ENCODE results near the gene ISY1. TPM values are rescaled to one million over a fixed set of nuclear protein-coding genes. Genes with fewer than 3 reads are reported as not detected.
A peak's percentile ranks its signal among the peaks of the same experiment; 100 is the strongest.
"Not testable (repeated sequence)": the region's sequence is repeated elsewhere in the genome, so short reads cannot be mapped to it uniquely, and the experiment has no call there.

Gene ISY1
- total RNA-seq, 1 donor from 2014 or later, result 34.4 TPM

GRCh38 chr3:129166579-129167332 lies 5.9 kb upstream of the ISY1 start:
- no peak for DNase-seq (ENCODE audit: low spot score)

- not testable (repeated sequence) for DNase-seq (ENCODE audit: low spot score)
Measured at GRCh38 chr3:129165594-129165993, 4.7 kb upstream of the ISY1 start.

DNA sequence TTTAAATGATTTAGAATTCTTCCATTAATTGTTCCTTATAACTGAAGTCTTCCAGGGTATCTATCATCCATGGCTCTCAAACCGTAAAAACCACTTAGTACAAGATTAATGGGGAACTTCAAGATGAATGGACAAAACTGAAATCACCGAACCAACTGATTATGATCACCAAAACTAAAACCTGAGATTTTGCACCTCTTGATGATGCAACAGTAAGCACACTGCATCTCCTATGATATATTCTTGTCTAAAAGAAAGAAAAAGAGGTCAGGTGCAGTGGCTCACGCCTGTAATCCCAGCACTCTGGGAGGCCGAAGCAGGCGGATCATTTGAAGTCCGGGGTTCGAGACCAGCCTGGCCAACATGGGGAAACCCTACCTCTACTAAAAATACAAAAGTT lies 3.6 kb upstream of the ISY1 start:
- no peak for DNase-seq (ENCODE audit: low spot score)

GRCh38 chr3:129162729-129163579 lies 2.1 kb upstream of the ISY1 start:
- DNase-seq (ENCODE audit: low spot score), result no peak

DNA sequence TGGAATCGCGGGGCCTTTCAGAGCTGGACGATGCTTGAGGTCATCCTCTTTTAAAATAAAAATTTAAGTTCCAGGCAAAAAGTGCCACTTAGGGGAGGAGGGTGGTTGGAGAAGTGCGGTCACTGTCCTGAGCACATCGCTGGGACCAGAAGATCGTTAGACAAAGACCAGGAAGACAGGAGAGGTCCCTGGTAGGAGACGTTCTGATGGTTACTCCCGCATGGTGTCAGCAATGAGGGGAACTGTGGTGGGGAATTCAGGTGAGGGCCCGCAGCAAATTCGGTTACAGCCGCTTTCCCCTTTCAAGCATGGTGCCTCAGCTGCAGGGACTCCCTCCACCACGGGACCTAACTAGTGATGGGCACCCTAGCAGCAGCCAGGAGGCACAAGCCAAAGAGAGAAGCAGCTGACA lies 1.0 kb upstream of the ISY1 start:
- no peak for DNase-seq (ENCODE audit: low spot score)

DNA sequence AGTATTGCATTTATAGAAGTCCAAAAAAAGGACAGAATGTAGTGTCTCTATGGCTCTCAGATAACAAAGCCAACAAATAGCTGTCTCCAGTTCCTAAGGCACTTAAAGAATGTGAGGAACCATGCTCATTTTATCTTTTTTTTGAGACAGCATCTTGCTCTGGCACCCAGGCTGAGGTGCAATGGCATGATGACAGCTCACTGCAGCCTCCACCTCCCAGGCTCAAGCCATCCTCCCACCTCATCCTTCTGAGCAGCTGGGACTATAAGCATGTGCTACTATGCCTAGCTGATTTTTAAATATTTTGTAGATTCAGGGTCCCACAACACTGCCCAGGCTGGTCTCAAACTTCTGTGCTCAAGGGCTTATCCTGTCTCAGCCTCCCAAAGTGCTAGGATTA lies 16.1 kb downstream of the ISY1 start:
- no peak for DNase-seq (ENCODE audit: low spot score)

GRCh38 chr3:129141011-129141410 lies 19.9 kb downstream of the ISY1 start:
- not testable (repeated sequence) for DNase-seq (ENCODE audit: low spot score)

DNA sequence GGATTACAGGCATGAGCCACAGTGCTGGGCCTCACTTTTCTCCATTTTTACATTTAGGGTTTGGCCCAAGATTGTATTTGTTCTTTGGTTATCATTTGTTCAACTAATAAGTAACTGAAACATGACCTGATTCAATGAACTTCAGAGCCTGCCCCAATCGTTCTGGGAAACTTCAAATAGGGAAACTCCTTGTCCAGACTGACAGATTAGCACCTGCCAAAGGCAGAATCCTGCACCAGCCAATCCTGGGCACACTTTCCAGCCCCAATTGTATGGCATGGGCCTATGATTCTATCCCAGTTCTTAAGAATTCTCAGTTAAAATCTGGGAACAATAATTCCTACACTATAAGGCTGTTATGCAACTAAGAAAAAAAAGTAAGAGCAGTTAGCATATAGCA lies 21.0 kb downstream of the ISY1 start:
- DNase-seq (ENCODE audit: low spot score), result no peak

GRCh38 chr3:129136275-129136674 lies 24.6 kb downstream of the ISY1 start:
- DNase-seq (ENCODE audit: low spot score), result not testable (repeated sequence)

GRCh38 chr3:129132097-129132866 lies 28.6 kb downstream of the ISY1 start:
- DNase-seq (ENCODE audit: low spot score), result no peak

GRCh38 chr3:129131465-129132088 lies 29.3 kb downstream of the ISY1 start:
- DNase-seq (ENCODE audit: low spot score), result no peak

GRCh38 chr3:129130291-129130813 lies 30.5 kb downstream of the ISY1 start:
- no peak for DNase-seq (ENCODE audit: low spot score)

GRCh38 chr3:129128357-129129155 lies 32.3 kb downstream of the ISY1 start:
- no peak for DNase-seq (ENCODE audit: low spot score)

- DNase-seq (ENCODE audit: low spot score), result no peak
Measured at GRCh38 chr3:129126726-129127280, 34.1 kb downstream of the ISY1 start.

DNA sequence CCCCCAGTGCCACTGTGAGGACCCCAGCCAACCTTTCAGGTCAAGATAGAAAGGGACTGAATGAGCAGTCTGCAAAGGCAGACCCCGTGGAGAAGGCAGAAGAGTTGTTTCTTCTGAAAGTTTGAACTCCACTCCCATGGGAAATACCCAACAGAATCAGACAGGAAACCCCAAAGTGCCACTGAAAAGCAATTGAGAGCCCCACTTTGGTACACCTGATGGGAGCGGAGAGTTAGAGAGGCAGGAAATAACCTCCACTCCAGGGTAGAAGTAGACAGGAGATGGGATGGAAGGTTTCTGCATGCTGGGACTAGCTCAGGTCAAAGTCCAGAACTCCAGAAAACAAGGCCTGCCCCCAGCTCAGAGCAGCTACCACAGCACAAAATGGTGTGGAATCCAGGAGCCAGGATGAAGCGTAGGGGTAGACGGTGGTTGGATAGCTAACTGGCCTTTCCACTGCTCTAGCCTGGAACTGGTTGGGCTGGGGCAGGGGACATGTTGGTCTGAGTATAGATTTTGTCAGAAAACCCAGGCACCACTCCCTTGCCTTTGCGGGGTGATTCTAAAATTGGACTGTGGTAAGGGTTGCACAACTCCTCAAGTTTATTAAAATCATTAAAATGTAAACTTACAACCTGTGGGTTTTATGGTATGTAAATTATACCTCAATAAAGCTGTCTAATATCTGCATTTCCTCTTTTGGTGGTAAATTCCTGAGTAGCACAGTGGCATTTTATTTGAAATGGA lies 37.4 kb downstream of the ISY1 start:
- no peak for DNase-seq (ENCODE audit: low spot score)

GRCh38 chr3:129122412-129123011 lies 38.4 kb downstream of the ISY1 start:
- no peak for DNase-seq (ENCODE audit: low spot score)

- peak; percentile 93 for DNase-seq (ENCODE audit: low spot score)
Measured at GRCh38 chr3:129121792-129122411, 39.0 kb downstream of the ISY1 start, which contains the start of gene RAB43. TSS of gene RAB43 (minus strand) at chr3:129121804. CDS start at chr3:129121489, 315 bp downstream.

DNA sequence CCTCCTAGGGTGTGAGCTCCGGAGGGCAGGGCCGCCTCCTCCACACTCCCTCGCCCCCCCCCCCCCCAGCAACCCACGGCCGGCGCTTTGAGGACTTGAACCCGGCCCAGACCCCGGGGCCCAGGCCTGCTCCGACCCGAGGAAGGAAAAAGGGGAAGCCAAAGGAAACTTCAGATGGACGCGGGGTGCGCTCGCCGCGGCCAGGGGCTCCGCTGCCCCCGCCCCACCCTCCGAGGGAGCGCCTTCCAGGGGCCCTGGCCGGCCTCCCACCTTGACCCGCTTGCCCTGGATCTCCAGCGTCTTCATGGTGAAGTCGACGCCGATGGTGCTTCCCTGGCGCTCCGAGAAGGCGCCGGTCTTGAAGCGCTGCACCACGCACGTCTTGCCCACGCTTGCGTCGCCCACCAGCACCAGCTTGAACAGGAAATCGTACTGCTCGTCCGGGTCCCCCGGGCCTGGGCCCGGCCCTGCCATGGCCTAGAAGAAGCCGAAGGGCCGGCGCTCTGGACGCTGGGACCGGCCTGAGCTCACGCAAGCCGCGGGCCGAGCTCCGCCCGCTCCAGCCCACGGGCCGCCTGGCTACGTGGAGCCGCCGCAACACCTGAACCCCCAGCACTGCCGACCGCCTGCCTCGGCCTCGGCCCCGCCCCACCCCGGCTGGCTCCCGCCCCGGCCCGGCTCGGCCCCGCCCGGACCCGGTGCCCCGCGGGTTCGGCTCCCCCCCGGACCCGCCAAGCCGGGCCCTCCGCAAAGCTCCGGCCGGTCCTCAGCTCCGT lies 39.7 kb downstream of the ISY1 start:
- no peak for DNase-seq (ENCODE audit: low spot score)

Measured in ureter (tissue), 1 donor.